ENCODE measurements around the gene TADA2B.

Gene TADA2B

DNA sequence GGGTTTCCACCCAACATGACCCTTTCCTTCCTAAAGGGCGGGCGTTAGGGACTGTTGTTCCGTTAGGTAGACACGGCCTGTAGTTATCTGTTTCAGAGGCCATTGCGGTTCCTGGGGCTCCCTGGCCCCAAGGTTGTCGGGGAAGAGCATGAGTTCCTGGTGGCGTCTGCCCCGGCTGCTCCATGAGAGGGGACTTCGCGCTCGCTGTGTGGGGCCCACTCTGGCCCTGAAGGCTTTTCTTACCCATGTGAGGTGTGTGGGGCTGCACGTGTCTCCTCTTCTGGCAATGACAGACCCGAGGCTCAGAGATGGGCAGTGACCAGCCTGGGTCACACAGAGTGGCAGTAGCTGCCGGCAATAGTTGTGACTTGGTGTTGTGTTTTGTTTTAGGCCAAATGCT, 9.1 kb downstream of the TADA2B start:
- TF ChIP-seq, protein P1, sequence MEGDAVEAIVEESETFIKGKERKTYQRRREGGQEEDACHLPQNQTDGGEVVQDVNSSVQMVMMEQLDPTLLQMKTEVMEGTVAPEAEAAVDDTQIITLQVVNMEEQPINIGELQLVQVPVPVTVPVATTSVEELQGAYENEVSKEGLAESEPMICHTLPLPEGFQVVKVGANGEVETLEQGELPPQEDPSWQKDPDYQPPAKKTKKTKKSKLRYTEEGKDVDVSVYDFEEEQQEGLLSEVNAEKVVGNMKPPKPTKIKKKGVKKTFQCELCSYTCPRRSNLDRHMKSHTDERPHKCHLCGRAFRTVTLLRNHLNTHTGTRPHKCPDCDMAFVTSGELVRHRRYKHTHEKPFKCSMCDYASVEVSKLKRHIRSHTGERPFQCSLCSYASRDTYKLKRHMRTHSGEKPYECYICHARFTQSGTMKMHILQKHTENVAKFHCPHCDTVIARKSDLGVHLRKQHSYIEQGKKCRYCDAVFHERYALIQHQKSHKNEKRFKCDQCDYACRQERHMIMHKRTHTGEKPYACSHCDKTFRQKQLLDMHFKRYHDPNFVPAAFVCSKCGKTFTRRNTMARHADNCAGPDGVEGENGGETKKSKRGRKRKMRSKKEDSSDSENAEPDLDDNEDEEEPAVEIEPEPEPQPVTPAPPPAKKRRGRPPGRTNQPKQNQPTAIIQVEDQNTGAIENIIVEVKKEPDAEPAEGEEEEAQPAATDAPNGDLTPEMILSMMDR (IDR thresholded peaks at IDR 0.05; ENCODE audit: low read length) = no peak
- no peak for TF ChIP-seq EZH2 (IDR thresholded peaks at IDR 0.05; ENCODE audit: borderline replicate concordance, low read length)
- Histone ChIP-seq H4K20me1 (ENCODE audit: insufficient read depth, low read length) (no peaks in the 10 kb centered on the region), H3K27ac (ENCODE audit: low read depth, low read length, poor library complexity, severe bottlenecking) (no peak overlapping the region), H3K27me3 (ENCODE audit: insufficient read depth, low read length) (no peaks in the 10 kb centered on the region), H3F3A (ENCODE audit: insufficient read depth, low read length) (no peaks in the 10 kb centered on the region), H3K4me1 (ENCODE audit: insufficient read depth, low read length, severe bottlenecking) (no peaks in the 10 kb centered on the region), H3K4me3 (ENCODE audit: low read depth, low read length, poor library complexity, severe bottlenecking) (no peak overlapping the region), H3K4me2 (ENCODE audit: low read length) (no peak overlapping the region), H2AFZ (ENCODE audit: low read length) (no peak overlapping the region), H3K9me2 (ENCODE audit: low read depth, low read length) (no peaks in the 10 kb centered on the region), H3K36me3 (ENCODE audit: insufficient read depth, low read length) (peaks cover 20% of the 10 kb centered on the region), H3K79me2 (ENCODE audit: insufficient read depth, low read length) (0 out of 2 replicates have a peak, but pooled peaks cover 2% of the 10 kb centered on the region), H3K9me3 (ENCODE audit: low read length) (no peaks in the 10 kb centered on the region), H3K9ac (ENCODE audit: low read length) (no peak overlapping the region)

DNA sequence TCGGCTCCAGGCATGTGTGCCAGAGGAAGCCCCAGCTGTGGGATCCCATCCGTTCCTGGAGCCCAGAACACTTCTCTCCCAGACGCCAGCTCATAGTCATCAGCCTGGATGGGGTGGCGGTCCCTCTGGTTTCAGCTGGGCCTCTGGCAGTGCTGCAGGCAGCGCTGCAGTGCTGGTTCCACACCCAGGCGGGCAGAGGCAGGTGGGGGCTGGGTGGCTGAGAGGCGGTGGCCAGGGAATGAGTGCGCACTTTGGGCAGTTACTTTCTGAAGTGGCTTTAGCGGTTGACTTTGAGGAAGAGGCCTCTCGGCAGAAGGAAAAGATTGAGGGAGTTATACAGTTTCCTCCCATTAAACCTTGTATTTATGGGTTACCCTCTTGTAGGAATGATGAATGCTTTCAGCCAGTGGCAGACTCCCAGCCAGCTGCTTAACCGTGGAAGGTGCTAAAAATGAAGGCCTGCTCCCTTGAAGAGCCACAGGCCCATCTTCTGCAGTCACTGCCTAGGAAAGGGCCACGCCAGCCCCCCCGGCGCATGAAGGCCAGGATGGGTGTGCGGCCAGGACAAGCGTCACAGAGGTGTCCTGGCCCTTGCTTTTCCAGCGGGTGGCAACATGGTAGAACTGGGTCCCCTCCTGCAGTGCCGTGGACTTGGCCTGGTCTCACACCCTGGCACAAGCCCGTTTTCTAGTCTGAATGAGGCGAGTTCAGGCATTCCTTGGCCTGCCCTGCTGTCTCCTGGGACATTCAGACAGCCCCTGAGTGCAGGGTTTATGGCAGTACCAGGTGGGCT, 9.9 kb downstream of the TADA2B start:
- Histone ChIP-seq H3K4me1 (ENCODE audit: insufficient read depth, low read length, severe bottlenecking) (no peaks in the 10 kb centered on the region), H3K4me2 (ENCODE audit: low read length) (no peak overlapping the region), H3K4me3 (ENCODE audit: low read depth, low read length, poor library complexity, severe bottlenecking) (no peak overlapping the region), H3F3A (ENCODE audit: insufficient read depth, low read length) (no peaks in the 10 kb centered on the region), H2AFZ (ENCODE audit: low read length) (no peak overlapping the region), H3K9me3 (ENCODE audit: low read length) (no peaks in the 10 kb centered on the region), H3K27me3 (ENCODE audit: insufficient read depth, low read length) (no peaks in the 10 kb centered on the region), H3K27ac (ENCODE audit: low read depth, low read length, poor library complexity, severe bottlenecking) (no peak overlapping the region), H3K9ac (ENCODE audit: low read length) (no peak overlapping the region), H3K79me2 (ENCODE audit: insufficient read depth, low read length) (no peaks in the 10 kb centered on the region), H3K9me2 (ENCODE audit: low read depth, low read length) (no peaks in the 10 kb centered on the region), H4K20me1 (ENCODE audit: insufficient read depth, low read length) (no peaks in the 10 kb centered on the region), H3K36me3 (ENCODE audit: insufficient read depth, low read length) (peaks cover 20% of the 10 kb centered on the region)
- no peak for TF ChIP-seq EZH2 (IDR thresholded peaks at IDR 0.05; ENCODE audit: borderline replicate concordance, low read length)
- TF ChIP-seq, protein P1 (IDR thresholded peaks at IDR 0.05; ENCODE audit: low read length) = no peak

DNA sequence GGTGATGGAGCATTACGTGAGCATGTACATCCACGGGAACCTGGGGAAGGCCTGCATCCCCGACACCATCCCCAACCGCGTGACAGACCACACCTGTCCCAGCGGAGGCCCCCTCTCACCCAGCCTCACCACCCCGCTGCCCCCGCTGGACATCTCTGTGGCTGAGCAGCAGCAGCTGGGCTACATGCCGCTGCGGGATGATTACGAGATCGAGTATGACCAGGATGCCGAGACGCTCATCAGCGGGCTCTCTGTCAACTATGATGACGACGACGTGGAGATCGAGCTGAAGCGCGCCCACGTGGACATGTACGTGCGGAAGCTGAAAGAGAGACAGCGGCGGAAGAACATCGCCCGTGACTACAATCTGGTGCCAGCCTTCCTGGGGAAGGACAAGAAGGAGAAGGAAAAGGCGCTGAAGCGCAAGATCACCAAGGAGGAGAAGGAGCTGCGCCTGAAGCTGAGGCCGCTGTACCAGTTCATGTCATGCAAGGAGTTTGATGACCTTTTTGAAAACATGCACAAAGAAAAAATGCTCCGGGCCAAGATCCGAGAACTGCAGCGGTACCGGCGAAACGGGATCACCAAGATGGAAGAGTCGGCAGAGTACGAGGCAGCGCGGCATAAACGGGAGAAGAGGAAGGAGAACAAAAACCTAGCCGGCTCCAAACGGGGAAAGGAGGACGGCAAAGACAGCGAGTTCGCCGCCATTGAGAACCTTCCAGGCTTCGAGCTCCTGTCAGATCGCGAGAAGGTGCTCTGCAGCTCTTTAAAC, 11.1 kb downstream of the TADA2B start:
- H3K27me3 ChIP-seq (ENCODE audit: insufficient read depth, low read length) = no peaks in the 10 kb centered on the region
- no peaks in the 10 kb centered on the region for H3K9me2 ChIP-seq (ENCODE audit: low read depth, low read length)
- H3K79me2 ChIP-seq (ENCODE audit: insufficient read depth, low read length) = no peaks in the 10 kb centered on the region
- H3K36me3 ChIP-seq (ENCODE audit: insufficient read depth, low read length) = peaks cover 27% of the 10 kb centered on the region
- H3K9me3 ChIP-seq (ENCODE audit: low read length) = no peaks in the 10 kb centered on the region
- no peak overlapping the region for H3K4me2 ChIP-seq (ENCODE audit: low read length)
- no peak for TF ChIP-seq EZH2 (IDR thresholded peaks at IDR 0.05; ENCODE audit: borderline replicate concordance, low read length)
- TF ChIP-seq, protein P1 (IDR thresholded peaks at IDR 0.05; ENCODE audit: low read length) = no peak
- H3K4me1 ChIP-seq (ENCODE audit: insufficient read depth, low read length, severe bottlenecking) = no peaks in the 10 kb centered on the region
- no peak overlapping the region for H3K9ac ChIP-seq (ENCODE audit: low read length)
- H2AFZ ChIP-seq (ENCODE audit: low read length) = no peak overlapping the region
- H3K27ac ChIP-seq (ENCODE audit: low read depth, low read length, poor library complexity, severe bottlenecking) = no peak overlapping the region
- H3F3A ChIP-seq (ENCODE audit: insufficient read depth, low read length) = no peaks in the 10 kb centered on the region
- H4K20me1 ChIP-seq (ENCODE audit: insufficient read depth, low read length) = no peaks in the 10 kb centered on the region
- no peak overlapping the region for H3K4me3 ChIP-seq (ENCODE audit: low read depth, low read length, poor library complexity, severe bottlenecking)

Data from OCI-LY1 (cell line).